Gastrocnemius medialis (tissue), 4 donors: ENCODE results near the gene ACE2.

Source experiments
- POLR2A ChIP-seq, 2 donors: fragments of 450-650 bp; IDR thresholded peaks; one replicate each; pipeline ENCODE4 v1.6.1; 2017; ENCODE audit warnings: antibody characterized with exemption in 2 of 2, mild to moderate bottlenecking in 2 of 2, moderate library complexity in 2 of 2
- TF ChIP-seq, protein P1 (sequence below), 5 experiments: fragments of 450-650 bp in 3 of 5; fragments of 200-600 bp in 2 of 5; sonication (generic) in 2 of 5; IDR thresholded peaks in 4 of 5; conservative IDR thresholded peaks in 1 of 5; 1 replicate in 4 of 5; 2 replicates in 1 of 5; pipeline ENCODE4 v1.5.1; 2016 to 2019; ENCODE audit warnings: antibody characterized with exemption in 5 of 5, mild to moderate bottlenecking in 3 of 5, moderate library complexity in 3 of 5

GRCh38 chrX:15566244-15566643 lies 34.5 kb downstream of the ACE2 start:
- TF ChIP-seq, protein P1, sequence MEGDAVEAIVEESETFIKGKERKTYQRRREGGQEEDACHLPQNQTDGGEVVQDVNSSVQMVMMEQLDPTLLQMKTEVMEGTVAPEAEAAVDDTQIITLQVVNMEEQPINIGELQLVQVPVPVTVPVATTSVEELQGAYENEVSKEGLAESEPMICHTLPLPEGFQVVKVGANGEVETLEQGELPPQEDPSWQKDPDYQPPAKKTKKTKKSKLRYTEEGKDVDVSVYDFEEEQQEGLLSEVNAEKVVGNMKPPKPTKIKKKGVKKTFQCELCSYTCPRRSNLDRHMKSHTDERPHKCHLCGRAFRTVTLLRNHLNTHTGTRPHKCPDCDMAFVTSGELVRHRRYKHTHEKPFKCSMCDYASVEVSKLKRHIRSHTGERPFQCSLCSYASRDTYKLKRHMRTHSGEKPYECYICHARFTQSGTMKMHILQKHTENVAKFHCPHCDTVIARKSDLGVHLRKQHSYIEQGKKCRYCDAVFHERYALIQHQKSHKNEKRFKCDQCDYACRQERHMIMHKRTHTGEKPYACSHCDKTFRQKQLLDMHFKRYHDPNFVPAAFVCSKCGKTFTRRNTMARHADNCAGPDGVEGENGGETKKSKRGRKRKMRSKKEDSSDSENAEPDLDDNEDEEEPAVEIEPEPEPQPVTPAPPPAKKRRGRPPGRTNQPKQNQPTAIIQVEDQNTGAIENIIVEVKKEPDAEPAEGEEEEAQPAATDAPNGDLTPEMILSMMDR (IDR thresholded peaks at IDR 0.05 in 4 of 5, conservative IDR thresholded peaks at IDR 0.05 in 1 of 5), result no peak
- no peak for TF ChIP-seq POLR2A (IDR thresholded peaks at IDR 0.05)
